Mesenteric fat pad (tissue), 1 donor: ENCODE data around the gene SLC15A3. TPM values are rescaled to one million over a fixed set of nuclear protein-coding genes. Genes with fewer than 3 reads are reported as not detected.

ENCODE experiments used
- DNase-seq: peaks from one replicate; pipeline ENCODE4 v3.0.0-alpha.2; 2020; ENCODE audit warnings: low spot score
- total RNA-seq: library from RNA; stranded (reverse); fragmentation: NEBNext Ultra II Directional; extraction: Animal tissue kit (Norgen Biotek cat#: 25700); gene quantifications from one replicate; pipeline ENCODE4 v1.2.1, GENCODE V29; 2021
- donor health status: DM: yes; HTN: yes; CAD: no.

SLC15A3 gene
- total RNA-seq, 1 donor from 2014 or later: 47.4 TPM

DNA sequence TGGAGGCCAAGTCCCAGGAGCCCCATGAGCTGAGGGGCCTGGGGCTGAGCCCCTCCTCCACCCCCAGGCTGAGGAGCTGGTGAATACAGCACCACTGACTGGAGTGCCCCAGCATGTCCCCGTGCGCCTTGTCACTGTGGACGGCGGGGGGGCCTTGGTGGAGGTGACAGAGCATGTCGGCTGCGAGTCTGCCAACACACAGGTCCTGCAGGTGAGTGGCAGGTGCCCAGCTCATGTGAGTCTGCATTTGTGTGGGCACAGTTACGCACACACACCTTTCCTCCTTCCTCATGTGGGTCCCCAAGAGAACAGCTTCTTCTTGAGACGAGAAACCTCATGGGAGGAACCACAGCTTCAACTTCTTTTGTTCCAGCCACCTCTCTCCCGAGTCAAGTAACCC lies 20.1 kb downstream of the SLC15A3 start:
- DNase-seq: no peak

- DNase-seq: no peak
These were observed 21.6 kb downstream of the SLC15A3 start for GRCh38 chr11:60930394-60930793.

- no peak for DNase-seq
These were observed 22.2 kb downstream of the SLC15A3 start for GRCh38 chr11:60929764-60930163.

GRCh38 chr11:60928563-60929001 lies 23.4 kb downstream of the SLC15A3 start:
- DNase-seq: no peak

DNA sequence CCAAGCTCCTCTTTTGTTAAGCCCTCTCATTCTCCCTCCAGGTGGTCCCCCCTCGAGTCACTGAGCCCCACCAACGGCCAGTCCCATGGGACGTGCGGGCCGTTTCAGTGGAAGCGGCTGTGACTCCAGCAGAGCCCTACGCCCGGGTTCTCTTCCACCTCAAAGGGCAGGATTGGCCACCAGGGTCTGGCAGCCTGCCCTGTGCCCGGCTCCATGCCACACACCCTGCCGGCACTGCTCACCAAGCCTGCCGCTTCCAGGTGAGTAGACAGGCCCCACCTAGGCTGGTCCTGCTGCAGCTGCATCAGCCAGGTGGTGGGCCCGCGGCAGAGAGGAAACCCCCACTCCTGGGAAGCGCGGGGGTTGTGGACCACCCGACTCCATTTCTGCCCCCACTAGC lies 24.4 kb downstream of the SLC15A3 start:
- no peak for DNase-seq

- DNase-seq: no peak
These were observed 24.8 kb downstream of the SLC15A3 start for GRCh38 chr11:60927061-60927592.

- DNase-seq: no peak
These were observed 25.5 kb downstream of the SLC15A3 start for GRCh38 chr11:60926500-60926899.

GRCh38 chr11:60925868-60926267 lies 26.1 kb downstream of the SLC15A3 start:
- DNase-seq: no peak

DNA sequence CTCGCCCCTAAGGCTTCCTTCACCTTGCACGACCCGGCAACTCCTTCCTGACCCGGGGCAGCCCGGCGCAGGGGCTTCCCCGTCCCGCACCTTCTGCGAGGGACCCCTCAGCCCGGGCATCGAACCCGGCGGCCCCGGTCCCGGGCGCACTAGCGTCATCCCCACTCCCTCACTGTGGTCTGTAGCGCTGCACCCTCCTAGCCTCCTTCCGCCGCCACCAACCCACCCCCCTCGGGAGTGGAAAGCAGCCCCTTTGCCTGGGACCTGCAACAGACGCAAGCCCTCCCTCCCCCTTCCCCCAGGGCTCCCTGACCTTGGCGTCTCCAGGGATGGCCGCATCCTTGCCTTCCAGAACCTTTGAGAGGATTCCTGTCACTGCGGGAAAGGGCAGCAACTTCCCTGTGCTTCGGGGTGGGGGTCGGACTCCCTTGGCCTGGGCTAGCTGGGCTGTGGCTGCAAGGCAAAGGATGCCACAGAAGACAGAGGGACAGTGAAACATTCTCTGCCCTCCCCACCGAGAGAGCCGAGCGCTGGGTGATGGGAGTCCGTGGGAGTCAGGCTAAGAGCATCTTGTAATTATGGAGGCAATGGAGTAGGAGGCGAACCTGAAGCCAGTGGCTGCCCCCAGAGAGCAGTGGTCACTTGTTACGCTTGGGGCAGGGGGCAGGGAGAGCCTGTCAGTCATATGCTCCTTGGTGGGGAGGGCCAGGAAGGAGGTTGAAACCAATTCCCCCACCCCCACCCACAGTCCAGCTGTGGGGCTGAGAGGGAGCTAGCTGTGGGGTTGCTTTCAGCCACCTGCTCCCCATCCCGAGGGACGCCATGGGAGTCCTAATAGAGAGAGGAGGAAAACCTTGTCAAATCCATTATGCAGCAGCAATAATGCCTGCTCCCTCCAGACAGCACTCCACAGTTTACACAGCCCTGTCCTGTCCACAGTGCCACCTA lies 26.8 kb downstream of the SLC15A3 start:
- DNase-seq: peak; percentile 82

DNA sequence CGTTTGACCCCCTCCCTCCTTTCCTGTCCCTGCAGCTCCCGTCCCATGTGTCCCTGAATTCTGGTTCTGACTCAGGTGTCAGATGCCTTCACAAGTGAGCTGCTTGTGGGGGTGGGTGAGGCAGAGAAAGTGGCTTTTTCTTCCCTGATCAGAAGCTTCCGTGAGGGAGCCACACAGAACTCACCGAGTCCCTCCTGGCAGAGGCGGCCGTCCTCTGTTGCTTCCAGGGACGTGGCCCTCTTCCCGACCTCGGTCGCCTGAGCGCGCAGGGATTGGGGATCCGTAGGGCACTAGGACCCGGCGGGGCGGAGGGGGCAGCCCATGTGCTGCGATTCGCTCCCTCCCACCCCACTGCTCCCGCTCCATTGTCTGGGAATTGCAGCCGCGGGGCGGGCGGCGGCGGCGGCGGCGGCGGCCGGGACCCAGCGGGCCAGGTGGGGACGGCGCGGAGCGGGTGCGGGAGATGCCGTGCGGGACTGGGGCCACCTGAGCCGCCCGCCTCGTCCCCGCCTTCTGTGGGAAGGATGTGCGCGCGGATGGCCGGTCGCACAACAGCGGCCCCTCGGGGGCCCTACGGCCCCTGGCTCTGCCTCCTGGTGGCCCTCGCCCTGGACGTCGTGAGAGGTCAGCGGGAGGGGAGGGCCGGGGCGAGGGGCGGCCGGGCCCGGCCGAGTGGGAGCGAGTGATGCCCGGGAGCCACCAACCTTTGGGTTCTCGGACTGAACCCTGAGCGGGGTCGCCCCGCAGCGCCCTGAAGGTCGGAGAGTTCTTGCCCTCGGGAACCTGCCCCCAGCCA lies 27.7 kb downstream of the SLC15A3 start, which contains the start of gene TMEM132A:
TSS of gene TMEM132A (plus strand) at position 351 of the 796 bp plus-strand sequence. CDS start at position 525, 174 bp downstream.
- peak; percentile 76 for DNase-seq

DNA sequence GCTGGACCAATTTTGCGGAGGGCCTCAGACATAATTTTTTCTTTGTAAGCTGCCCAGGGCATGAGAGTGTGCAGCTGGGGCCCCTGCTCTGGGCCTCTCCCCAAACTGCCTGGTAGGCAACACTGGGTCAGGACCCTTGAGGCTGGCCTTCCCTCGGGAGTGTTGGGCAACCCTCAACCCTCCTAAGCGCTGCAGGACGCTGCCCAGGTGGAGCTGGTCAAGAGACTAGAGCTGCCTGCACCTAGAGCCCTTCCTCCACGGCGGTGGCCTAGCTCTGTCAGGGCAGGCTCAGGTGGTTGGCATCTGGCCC lies 28.2 kb downstream of the SLC15A3 start:
- DNase-seq: no peak

GRCh38 chr11:60923326-60923725 lies 28.6 kb downstream of the SLC15A3 start:
- no peak for DNase-seq

GRCh38 chr11:60922906-60923305 lies 29.1 kb downstream of the SLC15A3 start:
- DNase-seq: no peak

- DNase-seq: no peak
These were observed 30.1 kb downstream of the SLC15A3 start for GRCh38 chr11:60921777-60922335.

- DNase-seq: no peak
These were observed 30.7 kb downstream of the SLC15A3 start for GRCh38 chr11:60921259-60921658.

DNA sequence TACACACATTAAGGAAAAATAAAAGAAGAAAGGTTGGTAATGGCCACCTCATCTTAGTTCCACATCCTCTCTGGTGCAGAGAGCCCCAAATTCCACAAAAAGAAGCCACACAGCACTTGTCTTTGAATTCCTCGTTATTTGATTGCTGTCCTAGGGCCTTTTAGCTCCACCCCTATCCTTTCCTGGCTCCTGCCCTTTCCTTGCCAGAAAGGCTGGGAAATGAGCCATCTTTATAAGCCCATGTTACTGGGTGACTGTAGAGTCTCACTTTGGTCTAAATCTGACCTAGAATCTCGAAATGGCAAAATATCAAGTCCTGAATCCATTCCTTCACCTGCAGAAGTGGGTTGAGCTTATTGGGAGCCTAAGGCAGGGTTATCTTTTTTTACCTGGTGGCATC lies 32.0 kb downstream of the SLC15A3 start:
- DNase-seq: no peak

DNA sequence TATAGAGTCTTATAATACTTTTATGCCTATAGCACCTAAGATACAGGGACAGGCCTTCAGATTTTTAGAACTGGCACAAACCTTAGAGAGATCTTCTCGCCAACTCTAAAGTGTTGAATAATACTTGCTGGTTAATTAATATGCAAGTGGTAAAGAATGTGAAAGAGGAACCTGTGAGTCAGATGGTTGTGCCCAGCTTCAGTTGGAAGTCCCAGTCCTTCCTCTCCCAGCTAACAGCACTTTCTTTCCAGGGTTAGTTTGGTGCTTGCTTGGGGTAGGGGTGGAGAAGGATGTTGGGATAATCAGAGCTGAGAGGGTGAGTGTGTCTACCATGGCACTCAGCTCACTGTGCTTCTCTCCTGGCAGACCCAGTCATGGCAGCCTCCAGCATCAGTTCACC lies 32.7 kb downstream of the SLC15A3 start:
- no peak for DNase-seq

- DNase-seq: no peak
These were observed 33.1 kb downstream of the SLC15A3 start for GRCh38 chr11:60918939-60919265.

DNA sequence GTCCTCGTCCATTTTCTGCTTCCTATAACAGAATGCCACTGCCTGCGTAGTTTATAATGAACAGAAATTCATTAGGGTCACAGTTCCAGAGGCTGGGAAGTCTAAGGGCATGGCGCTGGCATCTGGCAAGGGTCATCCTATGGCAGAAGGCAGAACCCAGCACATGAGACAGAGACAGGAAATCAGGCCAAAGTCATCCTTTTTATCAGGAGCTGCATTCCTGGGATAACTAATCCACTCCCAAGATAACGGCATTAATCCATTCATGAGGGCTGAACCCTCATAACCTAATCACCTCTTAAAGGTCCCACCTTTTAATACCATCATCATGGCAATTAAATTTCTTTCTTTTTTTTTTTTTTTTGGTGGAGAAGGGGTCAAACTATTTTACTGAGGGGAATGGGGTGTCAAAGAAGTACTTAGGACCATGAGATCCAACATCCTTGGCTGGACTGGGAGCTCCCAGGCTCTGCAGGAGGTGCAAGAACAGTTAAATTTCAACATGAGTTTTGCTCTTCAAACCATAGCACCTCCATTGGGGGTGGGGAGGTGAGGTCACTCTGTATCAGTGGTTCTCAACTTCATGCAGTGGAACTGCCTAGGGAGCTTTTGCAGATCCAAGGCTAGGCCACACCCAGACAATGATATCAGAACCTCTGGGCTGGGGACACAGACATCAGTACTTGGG lies 33.6 kb downstream of the SLC15A3 start:
- DNase-seq: no peak

- no peak for DNase-seq
These were observed 34.7 kb downstream of the SLC15A3 start for GRCh38 chr11:60917267-60917666.

- DNase-seq: no peak
These were observed 35.2 kb downstream of the SLC15A3 start for GRCh38 chr11:60916669-60917206.
